Sigmoid colon (tissue), 4 donors: ENCODE measurements around the gene RNF208.

Experiments used
- CTCF ChIP-seq, 4 experiments: fragments of 450-650 bp in 3 of 4; fragments of 200-600 bp in 1 of 4; IDR thresholded peaks; one replicate each; pipeline ENCODE4 v1.5.1; 2016 to 2019; ENCODE audit warnings: antibody characterized with exemption in 4 of 4, mild to moderate bottlenecking in 3 of 4, moderate library complexity in 2 of 4
- EP300 ChIP-seq, 4 donors: sonication (generic); formaldehyde crosslinking; IDR thresholded peaks; one replicate each; pipeline ENCODE4 v1.6.1; 2017; ENCODE audit warnings: antibody characterized with exemption in 4 of 4

- no peak for TF ChIP-seq CTCF (IDR thresholded peaks at IDR 0.05)
- TF ChIP-seq EP300 (IDR thresholded peaks at IDR 0.05): no peak
Observed at GRCh38 chr9:137253717-137254623, 31.9 kb upstream of the RNF208 start.
